Tibial nerve (tissue), 4 donors: ENCODE data around the gene SHKBP1. TPM values are rescaled to one million over a fixed set of nuclear protein-coding genes. Genes with fewer than 3 reads are reported as not detected.
A peak's percentile ranks its signal among the peaks of the same experiment; 100 is the strongest.

Experiments used
- DNase-seq, 2 donors: peaks; one replicate each; pipeline ENCODE4 v3.0.0-alpha.2; 2019; ENCODE audit warnings: low spot score in 2 of 2
- H3K27ac ChIP-seq, 4 donors: fragments of 200-600 bp; sonication (generic) in 3 of 4; one replicate each; pipeline ENCODE4 v1.5.1; 2017 to 2019; ENCODE audit warnings: mild to moderate bottlenecking in 1 of 4
- H3K27me3 ChIP-seq, 2 donors: fragments of 200-600 bp; sonication (generic) in 1 of 2; one replicate each; pipeline versions ENCODE4 v1.5.1 to v1.6.0; 2017 to 2019
- H3K36me3 ChIP-seq, 3 donors: fragments of 200-600 bp; sonication (generic); one replicate each; pipeline ENCODE4 v1.5.1; 2018 to 2019
- H3K4me1 ChIP-seq, 4 donors: fragments of 200-600 bp; sonication (generic) in 3 of 4; one replicate each; pipeline ENCODE4 v1.5.1; 2017 to 2019
- H3K4me3 ChIP-seq, 4 donors: fragments of 200-600 bp; sonication (generic) in 3 of 4; one replicate each; pipeline ENCODE4 v1.5.1; 2017 to 2019; ENCODE audit warnings: mild to moderate bottlenecking in 1 of 4, moderate library complexity in 1 of 4
- H3K9me3 ChIP-seq, 4 donors: fragments of 200-600 bp; sonication (generic) in 3 of 4; one replicate each; pipeline ENCODE4 v1.5.1; 2017 to 2019
- EP300 ChIP-seq, 2 donors: sonication (generic); formaldehyde crosslinking; IDR thresholded peaks; one replicate each; pipeline ENCODE4 v1.6.1; 2017; ENCODE audit warnings: antibody characterized with exemption in 2 of 2, mild to moderate bottlenecking in 1 of 2
- POLR2A ChIP-seq, 2 donors: fragments of 450-650 bp; IDR thresholded peaks; one replicate each; pipeline ENCODE4 v1.6.1; 2017; ENCODE audit warnings: antibody characterized with exemption in 2 of 2, mild to moderate bottlenecking in 2 of 2, moderate library complexity in 2 of 2
- WGBS, 2 donors: methylation state at CpG; one replicate each; pipeline ENCODE4 v1.1.5; 2018; 5-methylcytosine and 5-hydroxymethylcytosine counted together
- total RNA-seq, 4 donors: library from RNA; depleted of rRNA; stranded (reverse); fragments of >200 nt; gene quantifications; one replicate each; pipeline ENCODE4 v1.1.0, GENCODE V29; 2016
- TF ChIP-seq, protein P1 (sequence below), 5 experiments: fragments of 200-600 bp in 3 of 5; fragments of 450-650 bp in 2 of 5; sonication (generic) in 3 of 5; IDR thresholded peaks; one replicate each; pipeline ENCODE4 v1.5.1; 2016 to 2019; ENCODE audit warnings: antibody characterized with exemption in 5 of 5, mild to moderate bottlenecking in 3 of 5, moderate library complexity in 2 of 5

Gene SHKBP1
- total RNA-seq, 4 donors from 2014 or later: 40.8 to 129 (median 51.2) TPM

DNA sequence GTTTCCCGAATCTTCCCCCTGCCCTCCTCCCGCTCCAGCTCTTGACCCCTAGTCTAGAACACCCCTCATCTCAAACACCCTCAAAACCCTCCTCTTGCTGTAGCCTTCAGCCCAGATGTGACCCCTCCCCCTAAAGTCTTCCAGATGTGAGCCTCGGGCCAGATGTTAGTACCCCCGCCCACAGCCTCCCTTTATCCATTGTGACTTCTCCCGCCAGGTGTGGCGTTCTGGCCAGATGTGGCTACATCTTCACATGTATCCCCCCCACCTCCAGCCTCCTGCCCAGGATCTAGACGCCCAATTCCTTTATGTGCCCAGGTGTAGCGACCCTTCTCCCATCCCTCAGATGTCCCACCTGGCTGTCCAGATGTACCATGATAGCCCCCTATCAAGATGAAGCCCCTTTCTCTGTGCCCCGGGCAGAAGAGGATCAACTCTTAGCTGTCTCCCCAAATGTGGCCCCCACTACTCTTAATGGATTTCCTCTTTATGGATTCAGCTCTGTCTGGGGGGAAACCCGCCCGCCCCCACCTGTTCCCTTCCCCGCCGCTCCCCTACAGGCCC, 24.0 kb downstream of the SHKBP1 start:
- H3K27me3 ChIP-seq: peaks cover 0 to 31% of the 10 kb centered on the region in 2 donors
- DNase-seq: no peak
- H3K27ac ChIP-seq: peak overlapping the region; percentile 77 to 95 (median 92)
- peak overlapping the region; percentile 10 to 90 (median 49) for H3K4me3 ChIP-seq
- 7 to 9% methylated on average over 11 to 13 of the region's 13 CpGs for WGBS, 2 donors
- peaks cover 0 to 92% (median 63%) of the 10 kb centered on the region in 4 donors for H3K4me1 ChIP-seq
- H3K36me3 ChIP-seq: no peaks in the 10 kb centered on the region
- no peak for TF ChIP-seq POLR2A (IDR thresholded peaks at IDR 0.05)
- TF ChIP-seq, protein P1, sequence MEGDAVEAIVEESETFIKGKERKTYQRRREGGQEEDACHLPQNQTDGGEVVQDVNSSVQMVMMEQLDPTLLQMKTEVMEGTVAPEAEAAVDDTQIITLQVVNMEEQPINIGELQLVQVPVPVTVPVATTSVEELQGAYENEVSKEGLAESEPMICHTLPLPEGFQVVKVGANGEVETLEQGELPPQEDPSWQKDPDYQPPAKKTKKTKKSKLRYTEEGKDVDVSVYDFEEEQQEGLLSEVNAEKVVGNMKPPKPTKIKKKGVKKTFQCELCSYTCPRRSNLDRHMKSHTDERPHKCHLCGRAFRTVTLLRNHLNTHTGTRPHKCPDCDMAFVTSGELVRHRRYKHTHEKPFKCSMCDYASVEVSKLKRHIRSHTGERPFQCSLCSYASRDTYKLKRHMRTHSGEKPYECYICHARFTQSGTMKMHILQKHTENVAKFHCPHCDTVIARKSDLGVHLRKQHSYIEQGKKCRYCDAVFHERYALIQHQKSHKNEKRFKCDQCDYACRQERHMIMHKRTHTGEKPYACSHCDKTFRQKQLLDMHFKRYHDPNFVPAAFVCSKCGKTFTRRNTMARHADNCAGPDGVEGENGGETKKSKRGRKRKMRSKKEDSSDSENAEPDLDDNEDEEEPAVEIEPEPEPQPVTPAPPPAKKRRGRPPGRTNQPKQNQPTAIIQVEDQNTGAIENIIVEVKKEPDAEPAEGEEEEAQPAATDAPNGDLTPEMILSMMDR (IDR thresholded peaks at IDR 0.05): no peak
- TF ChIP-seq EP300 (IDR thresholded peaks at IDR 0.05): no peak
- no peaks in the 10 kb centered on the region for H3K9me3 ChIP-seq

- Histone ChIP-seq H3K27me3 (peaks cover 0 to 27% of the 10 kb centered on the region in 2 donors), H3K27ac (peak within 1 kb of the TSS; percentile 84 to 95 (median 92)), H3K4me3 (peak within 1 kb of the TSS; percentile 60 to 90 (median 68)), H3K36me3 (no peaks in the 10 kb centered on the region), H3K4me1 (peaks cover 0 to 98% (median 69%) of the 10 kb centered on the region in 4 donors), H3K9me3 (no peaks in the 10 kb centered on the region)
- DNase-seq: no peak
- WGBS, 2 donors: 1 to 3% methylated on average over 7 to 32 of the region's 82 CpGs
- TF ChIP-seq, protein P1 (IDR thresholded peaks at IDR 0.05): peak in 2 of 5 experiments; percentile 13 to 39
- peak in 1 of 2 donors; percentile 60 for TF ChIP-seq POLR2A (IDR thresholded peaks at IDR 0.05)
- TF ChIP-seq EP300 (IDR thresholded peaks at IDR 0.05): peak in 1 of 2 donors; percentile 4
Measured at GRCh38 chr19:40601134-40601974, 24.7 kb downstream of the SHKBP1 start, which contains the start of gene LTBP4. TSS of gene LTBP4 (plus strand) at chr19:40601369. CDS start at chr19:40601388, 19 bp downstream.

GRCh38 chr19:40603071-40603388, 26.4 kb downstream of the SHKBP1 start:
- Histone ChIP-seq H3K9me3 (no peaks in the 10 kb centered on the region), H3K36me3 (no peaks in the 10 kb centered on the region), H3K27ac (peak overlapping the region; percentile 84 to 95 (median 92)), H3K4me3 (peak overlapping the region; percentile 60 to 90 (median 68)), H3K27me3 (peaks cover 0 to 10% of the 10 kb centered on the region in 2 donors), H3K4me1 (peaks cover 0 to 98% (median 69%) of the 10 kb centered on the region in 4 donors)
- no peak for DNase-seq
- WGBS, 2 donors: 21 to 28% methylated on average over 2 of the region's 2 CpGs
- TF ChIP-seq, protein P1 (IDR thresholded peaks at IDR 0.05): no peak
- no peak for TF ChIP-seq POLR2A (IDR thresholded peaks at IDR 0.05)
- TF ChIP-seq EP300 (IDR thresholded peaks at IDR 0.05): no peak

DNA sequence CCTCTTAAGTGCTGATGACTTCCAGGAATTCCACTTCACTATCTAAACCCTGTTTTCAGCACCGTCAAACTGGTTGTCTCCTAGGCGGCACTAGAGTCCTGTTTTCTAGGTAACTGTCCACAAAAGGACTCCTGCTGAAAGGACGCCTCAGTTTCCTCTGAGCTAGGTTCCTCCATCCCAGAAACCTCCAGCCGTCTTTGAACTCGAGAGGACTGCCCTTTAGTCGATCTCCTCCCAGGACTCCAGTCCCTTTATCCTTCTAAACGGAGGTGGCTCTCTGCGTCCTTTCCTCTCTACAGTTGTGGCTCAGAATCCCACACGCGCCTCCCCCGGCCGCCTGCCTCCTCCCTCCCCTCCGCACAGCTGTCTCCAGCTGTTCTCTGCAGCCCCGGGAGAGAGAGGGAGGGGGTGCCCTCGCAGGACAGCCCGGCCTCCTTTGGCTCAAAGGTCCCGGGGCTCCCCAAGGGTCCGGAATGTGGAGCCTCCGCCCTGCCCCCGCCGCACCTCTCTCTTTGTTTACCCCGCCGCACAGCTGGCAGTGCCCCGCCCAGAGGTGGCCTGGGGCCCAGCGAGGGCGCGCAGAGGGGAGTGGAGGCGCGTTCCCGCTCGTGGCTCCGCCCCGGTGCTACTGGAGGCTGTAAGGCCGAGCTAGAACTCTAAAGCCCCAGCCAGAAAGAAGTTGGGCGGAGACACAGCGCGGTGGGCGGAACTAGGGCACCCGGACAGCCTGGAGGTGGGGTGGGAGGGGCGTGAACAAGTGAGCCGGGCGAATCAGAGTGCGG, 26.9 kb downstream of the SHKBP1 start:
- no peaks in the 10 kb centered on the region for H3K36me3 ChIP-seq
- no peaks in the 10 kb centered on the region for H3K9me3 ChIP-seq
- H3K4me3 ChIP-seq: peak overlapping the region; percentile 22 to 90 (median 56)
- peak; percentile 98 to 99 for DNase-seq
- WGBS, 2 donors: 1% methylated on average over 39 to 43 of the region's 43 CpGs
- peak overlapping the region; percentile 84 to 95 (median 92) for H3K27ac ChIP-seq
- H3K27me3 ChIP-seq: peaks cover 0 to 6% of the 10 kb centered on the region in 2 donors
- TF ChIP-seq EP300 (IDR thresholded peaks at IDR 0.05) (peak; percentile 86 to 95), POLR2A (IDR thresholded peaks at IDR 0.05) (peak in 1 of 2 donors; percentile 81)
- TF ChIP-seq, protein P1 (IDR thresholded peaks at IDR 0.05): peak in 1 of 5 experiments; percentile 45
- H3K4me1 ChIP-seq: peaks cover 0 to 98% (median 69%) of the 10 kb centered on the region in 4 donors
